Colonic mucosa (tissue), 4 donors: ENCODE data around the gene SSNA1. TPM values are rescaled to one million over a fixed set of nuclear protein-coding genes. Genes with fewer than 3 reads are reported as not detected.

Source experiments
- DNase-seq: peaks from one replicate; pipeline ENCODE4 v3.0.0-alpha.2; 2020
- H3K27ac ChIP-seq: fragments of 200-600 bp; one replicate; pipeline ENCODE4 v1.8.0; 2021
- H3K27me3 ChIP-seq: fragments of 200-600 bp; one replicate; pipeline ENCODE4 v1.8.0; 2021
- H3K36me3 ChIP-seq: fragments of 200-600 bp; one replicate; pipeline ENCODE4 v1.8.0; 2021
- H3K4me1 ChIP-seq: fragments of 200-600 bp; one replicate; pipeline ENCODE4 v1.8.0; 2021; ENCODE audit warnings: mild to moderate bottlenecking
- H3K4me3 ChIP-seq: fragments of 200-600 bp; one replicate; pipeline ENCODE4 v1.8.0; 2021
- H3K9ac ChIP-seq, 2 donors: one replicate each; pipeline ENCODE4 v1.7.0; 2013; ENCODE audit warnings: control low read depth in 2 of 2, low read depth in 2 of 2, low read length in 2 of 2
- H3K9me3 ChIP-seq: fragments of 200-600 bp; one replicate; pipeline ENCODE4 v1.8.0; 2021
- intact Hi-C: fragments of 100-400 bp; cut with DNase I; formaldehyde crosslinking; loops from one replicate; pipeline ENCODE4 v1.14.1; 2022
- total RNA-seq, 2 donors: library from RNA; stranded (reverse); fragmentation: NEBNext Ultra II Directional in 1 of 2; extraction: Animal tissue kit (Norgen Biotek cat#: 25700) in 1 of 2; gene quantifications; one replicate each; pipeline ENCODE4 v1.2.1, GENCODE V29; 2021
- TF ChIP-seq, protein P1 (sequence below): fragments of 200-600 bp; IDR thresholded peaks from one replicate; pipeline ENCODE4 v1.8.0; 2022; ENCODE audit warnings: antibody characterized with exemption, mild to moderate bottlenecking
- donor health status: healthy.
- donor health status: DM: no; HTN: no; CAD: no.
- donor health status: DM: no; HTN: no; CAD: no.

SSNA1 gene
- total RNA-seq, 2 donors from 2014 or later, result 60.0 to 100 TPM

DNA sequence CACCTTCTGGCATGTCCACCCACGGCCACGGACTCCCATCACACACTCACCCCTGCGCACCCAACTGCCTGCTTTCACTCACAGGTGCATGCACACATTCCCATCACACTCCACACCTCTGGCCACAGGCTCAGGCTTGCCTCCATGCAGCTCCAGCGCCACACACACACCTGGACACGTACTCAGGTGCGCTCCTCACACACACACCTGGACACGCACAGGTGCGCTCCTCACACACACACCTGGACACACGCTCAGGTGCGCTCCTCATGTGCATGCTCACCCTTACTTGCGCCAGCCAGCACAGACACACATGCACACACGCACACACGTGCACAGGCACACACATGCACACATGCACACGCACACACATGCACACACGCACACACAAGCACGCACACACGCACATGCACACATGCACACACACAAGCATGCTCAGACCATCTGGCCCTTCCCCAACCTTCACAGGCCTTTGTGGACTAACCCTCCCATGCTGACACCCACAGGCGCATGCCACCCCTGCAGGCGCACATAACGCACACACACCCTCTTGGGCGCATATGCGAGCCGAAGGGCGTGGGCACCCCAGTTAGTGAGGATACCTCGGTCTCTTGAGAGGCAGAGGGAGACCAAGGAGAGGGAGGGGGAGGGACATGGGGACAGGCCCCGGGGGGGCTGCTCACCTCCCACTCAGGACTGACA, 41.2 kb upstream of the SSNA1 start:
- TF ChIP-seq, protein P1, sequence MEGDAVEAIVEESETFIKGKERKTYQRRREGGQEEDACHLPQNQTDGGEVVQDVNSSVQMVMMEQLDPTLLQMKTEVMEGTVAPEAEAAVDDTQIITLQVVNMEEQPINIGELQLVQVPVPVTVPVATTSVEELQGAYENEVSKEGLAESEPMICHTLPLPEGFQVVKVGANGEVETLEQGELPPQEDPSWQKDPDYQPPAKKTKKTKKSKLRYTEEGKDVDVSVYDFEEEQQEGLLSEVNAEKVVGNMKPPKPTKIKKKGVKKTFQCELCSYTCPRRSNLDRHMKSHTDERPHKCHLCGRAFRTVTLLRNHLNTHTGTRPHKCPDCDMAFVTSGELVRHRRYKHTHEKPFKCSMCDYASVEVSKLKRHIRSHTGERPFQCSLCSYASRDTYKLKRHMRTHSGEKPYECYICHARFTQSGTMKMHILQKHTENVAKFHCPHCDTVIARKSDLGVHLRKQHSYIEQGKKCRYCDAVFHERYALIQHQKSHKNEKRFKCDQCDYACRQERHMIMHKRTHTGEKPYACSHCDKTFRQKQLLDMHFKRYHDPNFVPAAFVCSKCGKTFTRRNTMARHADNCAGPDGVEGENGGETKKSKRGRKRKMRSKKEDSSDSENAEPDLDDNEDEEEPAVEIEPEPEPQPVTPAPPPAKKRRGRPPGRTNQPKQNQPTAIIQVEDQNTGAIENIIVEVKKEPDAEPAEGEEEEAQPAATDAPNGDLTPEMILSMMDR, result no peak

GRCh38 chr9:137147793-137148160, 40.7 kb upstream of the SSNA1 start:
- H3K4me3 ChIP-seq, result no peak overlapping the region
- intact Hi-C loops, result no loop called here
- no peak overlapping the region for H3K27ac ChIP-seq

More for the DNA sequence above, 41.2 kb upstream of the SSNA1 start:
- intact Hi-C loops, result no loop called here
- H3K27me3 ChIP-seq, result peaks cover 4% of the 10 kb centered on the region
- no peak overlapping the region for H3K9ac ChIP-seq
- no peak overlapping the region for H3K27ac ChIP-seq
- no peaks in the 10 kb centered on the region for H3K9me3 ChIP-seq
- no peak overlapping the region for H3K4me3 ChIP-seq
- H3K4me1 ChIP-seq, result no peaks in the 10 kb centered on the region
- DNase-seq, result no peak
- no peaks in the 10 kb centered on the region for H3K36me3 ChIP-seq

DNA sequence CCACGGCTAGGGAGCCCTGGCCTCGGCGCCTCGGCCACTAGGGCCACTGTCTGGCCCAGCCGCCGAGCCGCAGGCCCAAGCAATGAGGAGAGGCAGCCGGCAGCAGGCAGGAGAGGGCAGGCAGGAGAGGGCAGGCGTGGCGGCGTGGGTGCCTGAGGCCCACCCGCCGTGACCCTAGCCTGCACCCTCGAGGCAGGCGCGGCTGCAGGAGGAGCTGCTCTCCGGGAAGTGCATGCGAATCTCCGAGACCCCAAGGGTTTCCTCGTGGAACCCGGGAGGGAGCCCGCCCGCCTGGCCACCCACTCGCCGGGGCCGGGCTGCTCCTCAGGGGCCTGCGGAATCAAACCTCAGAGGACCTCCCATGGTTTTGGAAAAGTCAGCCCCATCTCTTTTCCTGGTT, 40.2 kb upstream of the SSNA1 start:
- Histone ChIP-seq H3K27ac (no peak overlapping the region), H3K9me3 (no peaks in the 10 kb centered on the region), H3K4me1 (no peaks in the 10 kb centered on the region), H3K4me3 (no peak overlapping the region), H3K36me3 (no peaks in the 10 kb centered on the region), H3K27me3 (peaks cover 4% of the 10 kb centered on the region), H3K9ac (no peak overlapping the region)
- DNase-seq, result no peak
- TF ChIP-seq, protein P1, result no peak
- intact Hi-C loops, result no loop called here

More at GRCh38 chr9:137147793-137148160, 40.7 kb upstream of the SSNA1 start:
- DNase-seq, result no peak
- Histone ChIP-seq H3K4me1 (no peaks in the 10 kb centered on the region), H3K9ac (no peak overlapping the region), H3K27me3 (peaks cover 4% of the 10 kb centered on the region), H3K9me3 (no peaks in the 10 kb centered on the region), H3K36me3 (no peaks in the 10 kb centered on the region)
- TF ChIP-seq, protein P1, result no peak

DNA sequence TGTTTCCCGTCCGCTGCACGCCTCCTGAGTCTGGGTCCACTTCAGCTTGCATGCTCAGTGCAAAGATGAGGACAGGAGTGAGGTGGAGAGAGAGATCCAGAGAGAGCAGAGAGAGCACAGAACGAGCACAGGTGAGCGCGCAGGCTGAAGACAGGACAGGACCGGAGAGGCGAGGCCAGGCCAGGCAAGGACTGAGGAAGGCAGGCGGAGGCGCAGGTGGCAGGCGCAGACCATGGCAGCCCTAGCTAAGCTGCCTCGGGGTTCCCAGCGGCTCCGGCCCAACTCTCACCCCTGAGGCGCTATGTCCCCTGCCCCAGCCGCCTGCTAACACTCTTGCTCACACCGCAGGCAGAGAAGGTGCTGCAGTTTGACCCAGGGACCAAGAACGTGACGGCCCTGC, 39.8 kb upstream of the SSNA1 start:
- H3K27ac ChIP-seq, result no peak overlapping the region
- TF ChIP-seq, protein P1, result no peak
- H3K36me3 ChIP-seq, result no peaks in the 10 kb centered on the region
- no peak overlapping the region for H3K9ac ChIP-seq
- no peaks in the 10 kb centered on the region for H3K9me3 ChIP-seq
- intact Hi-C loops, result no loop called here
- H3K27me3 ChIP-seq, result peaks cover 4% of the 10 kb centered on the region
- no peak for DNase-seq
- H3K4me1 ChIP-seq, result no peaks in the 10 kb centered on the region
- H3K4me3 ChIP-seq, result no peak overlapping the region

DNA sequence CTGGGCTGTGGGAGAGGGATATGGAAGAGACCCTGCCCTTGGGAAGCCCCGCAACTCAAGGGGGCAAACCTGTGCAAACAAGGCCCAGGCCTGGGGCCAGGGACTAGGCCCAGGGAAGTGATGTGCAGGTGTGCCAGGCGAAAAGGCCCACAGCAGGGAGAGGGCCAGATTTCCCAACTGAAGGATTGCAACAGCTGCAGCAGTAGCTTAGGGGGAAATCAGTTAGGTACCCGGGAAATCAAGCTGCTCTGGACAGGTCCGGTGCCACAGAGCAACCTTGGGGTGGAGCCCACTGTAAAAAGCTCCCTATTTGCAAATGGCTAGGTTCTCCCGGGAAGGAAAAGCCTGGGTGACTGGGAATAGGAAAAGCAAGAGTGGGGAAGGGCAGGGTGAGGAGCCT, 39.1 kb upstream of the SSNA1 start:
- TF ChIP-seq, protein P1, result no peak
- Histone ChIP-seq H3K9ac (no peak overlapping the region), H3K4me1 (no peaks in the 10 kb centered on the region), H3K27me3 (peaks cover 4% of the 10 kb centered on the region), H3K27ac (no peak overlapping the region), H3K9me3 (no peaks in the 10 kb centered on the region), H3K4me3 (no peak overlapping the region), H3K36me3 (no peaks in the 10 kb centered on the region)
- no peak for DNase-seq
- intact Hi-C loops, result no loop called here
